ENCODE data around the gene IGF2BP3.

Gene IGF2BP3

GRCh38 chr7:23371654-23372053 is 98.6 kb downstream of the IGF2BP3 start:
- no peak for DNase-seq

DNA sequence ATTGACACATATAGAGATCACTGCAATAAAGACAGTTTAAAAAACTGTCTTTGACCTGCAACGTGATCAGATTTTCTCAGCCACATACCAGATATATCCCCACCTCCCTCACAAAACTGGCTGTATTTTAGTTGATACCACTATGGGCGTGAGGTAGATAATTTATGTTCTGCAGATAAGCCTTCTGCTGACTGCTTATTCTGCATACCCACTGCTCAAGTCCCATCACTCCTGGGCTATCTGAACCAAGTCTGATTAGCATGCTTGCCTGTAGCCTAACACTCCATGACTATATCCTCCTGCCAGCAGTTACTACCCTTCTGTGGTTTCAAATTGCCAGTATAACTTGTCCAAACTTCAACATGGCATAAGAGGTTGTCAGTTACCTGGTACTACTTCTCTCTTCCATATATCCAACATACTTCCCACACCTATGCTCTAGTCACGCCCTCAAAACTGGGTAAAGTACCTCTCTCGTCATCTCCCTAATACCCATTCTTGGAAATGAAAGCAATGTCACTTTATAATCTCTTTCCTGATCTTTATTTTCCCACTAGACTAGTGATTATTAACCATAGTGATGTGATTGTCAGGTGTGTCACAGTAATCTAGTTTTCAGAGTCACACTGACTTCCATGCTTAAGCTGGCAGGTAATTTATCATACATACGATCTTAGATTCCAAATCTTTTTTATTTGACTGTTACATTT is 100.4 kb downstream of the IGF2BP3 start:
- DNase-seq: no peak

- DNase-seq: no peak
Measured at GRCh38 chr7:23369100-23369499, 101.2 kb downstream of the IGF2BP3 start.

- DNase-seq: no peak
Measured at GRCh38 chr7:23358152-23358674, 112.1 kb downstream of the IGF2BP3 start.

DNA sequence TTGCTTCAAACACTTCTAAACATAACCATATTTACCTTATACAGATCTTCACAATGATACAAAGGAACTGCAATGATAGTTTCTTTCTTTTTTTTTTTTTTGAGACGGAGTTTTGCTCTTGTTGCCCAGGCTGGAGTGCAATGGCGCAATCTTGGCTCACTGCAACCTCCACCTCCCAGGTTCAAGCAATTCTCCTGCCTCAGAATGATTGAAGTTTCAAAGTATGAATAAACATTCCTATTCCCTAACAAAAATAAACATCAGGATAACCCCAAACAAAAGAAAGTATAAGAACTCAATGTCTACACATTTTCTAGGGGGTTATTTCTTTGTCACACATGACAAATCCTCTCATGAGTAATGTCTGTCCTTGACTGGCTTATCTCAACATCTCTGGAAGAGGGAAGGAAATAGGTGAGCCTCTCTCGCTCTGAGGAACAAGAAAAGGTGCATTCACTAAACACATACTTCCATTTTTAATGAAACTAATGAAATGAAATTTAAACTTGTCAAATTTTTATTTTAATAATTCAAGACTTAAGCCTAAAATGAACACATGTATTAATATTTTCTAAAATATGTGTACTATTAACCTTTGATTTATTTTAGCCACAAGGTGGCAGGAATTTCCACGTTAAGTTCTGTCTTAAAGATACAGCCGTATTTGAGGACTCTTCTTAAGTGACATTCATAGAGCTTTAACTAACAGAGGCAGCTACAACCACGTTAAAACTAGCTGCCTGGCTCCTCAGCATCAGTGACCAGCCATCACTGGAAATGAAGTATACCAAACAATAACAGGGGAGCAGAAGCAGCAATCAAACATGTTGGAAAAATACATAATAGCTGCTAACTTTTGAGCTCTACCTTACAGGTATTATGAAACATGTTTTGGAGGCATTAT is 112.8 kb downstream of the IGF2BP3 start:
- DNase-seq: no peak

- no peak for DNase-seq
Measured at GRCh38 chr7:23356726-23357125, 113.6 kb downstream of the IGF2BP3 start.

- DNase-seq: no peak
Measured at GRCh38 chr7:23356168-23356567, 114.1 kb downstream of the IGF2BP3 start.

- DNase-seq: no peak
Measured at GRCh38 chr7:23353172-23353571, 117.1 kb downstream of the IGF2BP3 start.

DNA sequence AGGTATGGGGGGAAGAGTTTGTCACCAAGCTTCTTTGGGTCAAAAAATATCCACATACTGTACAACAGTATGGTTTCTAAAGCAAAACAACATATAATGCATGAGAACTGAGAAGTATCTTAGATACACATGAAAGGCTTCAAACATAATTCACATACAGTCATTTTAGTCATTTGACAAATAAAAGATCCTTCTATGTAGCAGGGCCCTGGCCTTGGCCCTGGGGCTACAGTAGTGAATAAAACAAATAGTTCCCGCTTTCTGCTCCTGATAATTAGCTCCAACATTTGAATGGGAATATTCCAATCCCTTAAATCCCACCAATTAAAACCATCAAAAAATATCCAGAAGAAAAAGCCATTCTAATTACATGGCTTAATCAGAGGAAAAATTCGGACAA is 119.8 kb downstream of the IGF2BP3 start:
- DNase-seq: no peak

DNA sequence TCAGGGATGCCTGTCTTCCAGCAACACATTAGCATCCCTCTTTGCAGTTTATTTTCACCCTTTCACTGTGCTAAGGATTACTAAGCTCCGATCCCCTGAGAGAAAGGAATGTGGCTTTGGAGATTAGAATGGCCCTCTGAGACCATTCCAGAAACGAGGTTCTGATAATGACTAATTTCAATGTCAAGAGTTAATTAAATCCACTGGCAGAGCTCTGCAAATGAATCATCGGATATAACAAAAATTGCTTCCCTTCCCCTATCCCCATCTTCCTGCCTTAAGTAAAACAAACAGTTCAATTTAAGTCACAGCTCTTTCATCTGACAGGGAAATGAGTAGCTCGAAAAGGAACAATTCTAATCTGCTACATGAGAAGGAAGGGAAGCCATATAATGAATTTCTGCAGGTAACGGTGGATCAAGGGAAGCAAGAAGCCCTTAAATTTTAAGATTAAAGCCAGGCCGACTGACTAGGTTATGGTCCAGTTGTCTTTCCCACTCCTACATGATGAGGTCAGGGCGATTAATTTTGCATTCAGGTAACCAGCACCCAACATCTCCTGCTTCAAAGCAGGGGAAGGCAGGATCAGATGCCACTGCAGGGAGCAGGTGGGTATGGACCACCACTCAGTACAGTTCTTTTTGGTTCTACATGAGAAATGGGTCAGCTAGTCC is 120.7 kb downstream of the IGF2BP3 start:
- DNase-seq: no peak

GRCh38 chr7:23347682-23348180 is 122.6 kb downstream of the IGF2BP3 start:
- DNase-seq: peak; percentile 57

DNA sequence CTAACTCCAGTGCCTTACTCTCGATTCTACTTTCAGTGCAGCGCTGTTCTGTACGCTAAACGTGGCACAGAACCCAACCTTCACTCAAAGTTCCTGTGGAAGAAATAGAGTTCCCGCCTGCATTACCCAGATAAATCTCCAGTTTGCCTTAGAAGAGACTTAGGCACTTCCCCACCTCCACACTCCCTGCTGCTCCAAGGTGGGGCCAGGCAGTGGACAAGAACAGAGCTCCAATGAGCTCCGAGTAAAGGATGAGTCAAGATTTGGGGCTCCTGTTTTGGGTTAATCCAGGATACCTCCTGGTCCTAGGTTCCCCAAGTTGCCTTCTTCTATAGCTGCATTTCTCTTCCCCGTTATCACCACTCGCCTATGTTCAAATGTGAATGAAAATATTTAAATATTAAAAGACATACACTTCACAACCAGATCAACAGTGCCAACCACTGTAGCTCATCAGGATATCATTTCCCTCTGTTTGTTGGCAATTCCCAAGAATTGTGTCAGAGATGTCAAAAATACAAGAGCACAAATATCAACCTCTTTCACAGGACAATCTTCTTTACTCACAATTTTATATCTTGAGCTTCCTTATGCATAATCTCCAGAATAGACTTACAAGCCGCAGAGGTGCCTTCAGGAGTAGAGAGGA is 123.1 kb downstream of the IGF2BP3 start:
- peak; percentile 57 for DNase-seq

DNA sequence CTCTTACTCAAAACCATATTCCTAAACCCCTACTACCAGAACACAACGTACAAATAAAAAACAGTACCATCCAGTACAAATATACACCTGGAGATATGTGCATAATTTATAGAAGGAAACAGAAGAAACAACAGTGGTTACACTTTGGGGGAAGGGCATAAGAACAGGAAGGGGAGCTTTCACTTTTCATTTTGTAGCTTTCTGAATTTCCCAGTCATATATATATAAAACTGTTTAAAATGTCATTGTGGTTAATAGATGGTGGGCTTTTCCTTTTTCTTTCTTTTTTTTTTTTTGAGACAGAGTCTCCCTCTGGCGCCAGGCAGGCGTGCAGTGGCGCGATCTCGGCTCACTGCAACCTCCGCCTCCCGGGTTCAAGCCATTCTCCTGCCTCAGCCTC is 124.0 kb downstream of the IGF2BP3 start:
- no peak for DNase-seq

DNA sequence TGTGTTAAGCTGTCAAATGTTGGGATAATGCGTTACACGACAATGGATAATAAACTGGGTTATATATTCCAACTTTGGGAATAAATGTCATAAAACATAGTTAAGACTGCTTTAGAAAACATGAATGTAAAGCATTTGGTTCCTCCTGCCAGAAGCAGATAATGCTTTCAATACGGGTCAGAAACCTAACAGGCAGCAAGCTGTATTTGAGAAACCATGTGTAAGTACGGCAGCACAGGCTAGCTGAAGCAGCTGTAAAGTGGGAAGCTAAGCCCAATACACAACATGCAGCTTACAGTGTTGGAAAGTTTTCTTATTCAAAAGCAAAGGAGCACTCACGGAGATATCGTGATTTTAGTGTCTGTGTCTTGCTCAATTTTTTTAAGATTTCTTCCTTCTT is 124.7 kb downstream of the IGF2BP3 start:
- no peak for DNase-seq

- no peak for DNase-seq
Measured at GRCh38 chr7:23343806-23344475, 126.3 kb downstream of the IGF2BP3 start.

GRCh38 chr7:23343102-23343501 is 127.2 kb downstream of the IGF2BP3 start:
- no peak for DNase-seq

- no peak for DNase-seq
Measured at GRCh38 chr7:23341846-23342598, 128.3 kb downstream of the IGF2BP3 start.

GRCh38 chr7:23338863-23339262 is 131.4 kb downstream of the IGF2BP3 start:
- DNase-seq: no peak

DNA sequence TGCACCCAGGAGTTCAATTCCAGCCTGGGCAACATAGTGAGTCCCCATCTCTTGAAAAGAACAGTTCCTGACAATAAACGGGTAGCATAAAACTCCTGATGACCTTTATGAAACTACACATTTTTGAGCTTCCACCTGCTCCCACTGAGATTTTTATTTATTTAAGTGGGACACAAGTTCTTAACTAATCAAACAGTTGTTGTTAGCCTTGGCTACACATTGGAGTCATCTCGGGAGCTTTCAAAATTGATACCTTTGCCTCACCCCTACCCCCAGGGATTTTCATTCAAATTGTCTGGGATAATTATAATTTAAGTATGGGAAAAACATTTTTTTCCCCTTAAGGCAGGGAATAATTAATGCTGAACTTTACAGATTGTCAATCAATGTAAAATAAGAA is 131.9 kb downstream of the IGF2BP3 start:
- no peak for DNase-seq

- DNase-seq: no peak
Measured at GRCh38 chr7:23337374-23337773, 132.9 kb downstream of the IGF2BP3 start.

- no peak for DNase-seq
Measured at GRCh38 chr7:23336799-23337283, 133.4 kb downstream of the IGF2BP3 start.

All from KG1 (cell line).